Measurements from ENCODE around the gene CCDC186.
A peak's percentile ranks its signal among the peaks of the same experiment; 100 is the strongest.

Gene CCDC186

GRCh38 chr10:114173921-114174694 is at the start of gene CCDC186:
Gene CCDC186 (minus strand): TSS chr10:114174203. CDS start chr10:114163268, 10,935 bp downstream.
- H3K4me1 ChIP-seq (ENCODE audit: control insufficient read depth in 2 of 2, insufficient read depth in 2 of 2, low read length in 2 of 2): peaks cover 6 to 10% of the 10 kb centered on the region in 2 donors
- peak within 1 kb of the TSS; percentile 84 to 98 for H3K4me3 ChIP-seq (ENCODE audit: low read length in 2 of 2)
- H3K27ac ChIP-seq (ENCODE audit: low read depth in 2 of 2, low read length in 2 of 2): peak within 1 kb of the TSS; percentile 96 to 98
- no peaks in the 10 kb centered on the region for H3K36me3 ChIP-seq (ENCODE audit: control insufficient read depth in 2 of 2, insufficient read depth in 2 of 2, low read length in 2 of 2)
- no peaks in the 10 kb centered on the region for H3K27me3 ChIP-seq (ENCODE audit: control insufficient read depth in 2 of 2, insufficient read depth in 2 of 2, low read length in 2 of 2)
- H3K9ac ChIP-seq (ENCODE audit: low read depth in 1 of 2, low read length in 2 of 2): peak within 1 kb of the TSS; percentile 98 to 99
- H3K9me3 ChIP-seq (ENCODE audit: control insufficient read depth in 2 of 2, low read length in 2 of 2): no peaks in the 10 kb centered on the region

- Histone ChIP-seq H3K4me3 (ENCODE audit: low read length in 2 of 2) (no peak overlapping the region), H3K9ac (ENCODE audit: low read depth in 1 of 2, low read length in 2 of 2) (no peak overlapping the region), H3K36me3 (ENCODE audit: control insufficient read depth in 2 of 2, insufficient read depth in 2 of 2, low read length in 2 of 2) (no peaks in the 10 kb centered on the region), H3K27me3 (ENCODE audit: control insufficient read depth in 2 of 2, insufficient read depth in 2 of 2, low read length in 2 of 2) (peaks cover 4 to 9% of the 10 kb centered on the region in 2 donors), H3K27ac (ENCODE audit: low read depth in 2 of 2, low read length in 2 of 2) (no peak overlapping the region), H3K9me3 (ENCODE audit: control insufficient read depth in 2 of 2, low read length in 2 of 2) (no peaks in the 10 kb centered on the region), H3K4me1 (ENCODE audit: control insufficient read depth in 2 of 2, insufficient read depth in 2 of 2, low read length in 2 of 2) (no peaks in the 10 kb centered on the region)
These were observed 49.1 kb upstream of the CCDC186 start for GRCh38 chr10:114223066-114223465.

GRCh38 chr10:114221235-114221634 is 47.2 kb upstream of the CCDC186 start:
- no peak overlapping the region for H3K27ac ChIP-seq (ENCODE audit: low read depth in 2 of 2, low read length in 2 of 2)
- no peaks in the 10 kb centered on the region for H3K4me1 ChIP-seq (ENCODE audit: control insufficient read depth in 2 of 2, insufficient read depth in 2 of 2, low read length in 2 of 2)

DNA sequence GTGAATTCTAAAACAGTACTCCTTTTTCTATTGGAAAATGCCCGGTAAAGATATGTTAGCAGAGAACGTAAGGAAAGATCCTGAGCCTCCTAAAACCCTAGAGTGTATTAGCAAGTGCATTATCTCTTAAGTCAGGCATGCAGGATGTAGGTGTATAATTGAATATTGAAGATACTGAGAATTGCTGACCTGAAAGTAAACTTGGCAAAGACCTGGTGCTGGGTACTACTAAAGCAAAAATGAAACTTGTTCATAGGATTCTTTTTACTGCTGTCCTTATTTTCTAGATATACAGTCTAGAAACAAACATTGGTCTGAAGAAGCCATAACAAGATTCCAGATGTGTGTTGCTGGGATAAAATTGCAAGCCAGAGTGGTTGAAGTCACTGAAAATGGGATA is 46.3 kb upstream of the CCDC186 start:
- H3K9me3 ChIP-seq (ENCODE audit: control insufficient read depth in 2 of 2, low read length in 2 of 2): no peaks in the 10 kb centered on the region
- peaks cover 0 to 4% of the 10 kb centered on the region in 2 donors for H3K27me3 ChIP-seq (ENCODE audit: control insufficient read depth in 2 of 2, insufficient read depth in 2 of 2, low read length in 2 of 2)
- H3K4me3 ChIP-seq (ENCODE audit: low read length in 2 of 2): no peak overlapping the region
- H3K4me1 ChIP-seq (ENCODE audit: control insufficient read depth in 2 of 2, insufficient read depth in 2 of 2, low read length in 2 of 2): no peaks in the 10 kb centered on the region
- H3K36me3 ChIP-seq (ENCODE audit: control insufficient read depth in 2 of 2, insufficient read depth in 2 of 2, low read length in 2 of 2): no peaks in the 10 kb centered on the region
- no peak overlapping the region for H3K9ac ChIP-seq (ENCODE audit: low read depth in 1 of 2, low read length in 2 of 2)
- no peak overlapping the region for H3K27ac ChIP-seq (ENCODE audit: low read depth in 2 of 2, low read length in 2 of 2)

More at GRCh38 chr10:114221235-114221634, 47.2 kb upstream of the CCDC186 start:
- Histone ChIP-seq H3K36me3 (ENCODE audit: control insufficient read depth in 2 of 2, insufficient read depth in 2 of 2, low read length in 2 of 2) (no peaks in the 10 kb centered on the region), H3K27me3 (ENCODE audit: control insufficient read depth in 2 of 2, insufficient read depth in 2 of 2, low read length in 2 of 2) (peaks cover 0 to 4% of the 10 kb centered on the region in 2 donors), H3K4me3 (ENCODE audit: low read length in 2 of 2) (no peak overlapping the region), H3K9me3 (ENCODE audit: control insufficient read depth in 2 of 2, low read length in 2 of 2) (no peaks in the 10 kb centered on the region), H3K9ac (ENCODE audit: low read depth in 1 of 2, low read length in 2 of 2) (no peak overlapping the region)

DNA sequence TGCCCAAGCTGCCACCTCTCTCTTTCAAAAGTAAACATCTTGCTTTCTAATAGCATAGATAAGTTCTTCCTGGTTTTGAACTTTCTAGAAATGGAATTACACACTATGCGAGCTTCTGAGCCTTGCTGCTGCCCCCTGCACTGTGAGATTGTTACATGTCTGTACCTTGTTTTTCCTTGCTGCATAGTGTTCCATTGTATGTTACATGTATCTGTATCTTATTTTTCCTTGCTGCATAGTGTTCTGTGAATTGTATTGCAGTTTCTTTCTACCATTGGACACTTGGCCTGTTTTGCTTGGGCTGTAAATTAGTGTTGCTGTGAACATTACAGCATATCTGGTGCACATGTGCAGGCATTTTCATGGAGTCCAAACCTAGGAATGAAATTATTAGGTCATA is 41.0 kb upstream of the CCDC186 start:
- H3K9me3 ChIP-seq (ENCODE audit: control insufficient read depth in 2 of 2, low read length in 2 of 2): no peaks in the 10 kb centered on the region
- peaks cover 0 to 2% of the 10 kb centered on the region in 2 donors for H3K27me3 ChIP-seq (ENCODE audit: control insufficient read depth in 2 of 2, insufficient read depth in 2 of 2, low read length in 2 of 2)
- H3K4me3 ChIP-seq (ENCODE audit: low read length in 2 of 2): no peak overlapping the region
- no peaks in the 10 kb centered on the region for H3K36me3 ChIP-seq (ENCODE audit: control insufficient read depth in 2 of 2, insufficient read depth in 2 of 2, low read length in 2 of 2)
- H3K9ac ChIP-seq (ENCODE audit: low read depth in 1 of 2, low read length in 2 of 2): no peak overlapping the region
- H3K4me1 ChIP-seq (ENCODE audit: control insufficient read depth in 2 of 2, insufficient read depth in 2 of 2, low read length in 2 of 2): no peaks in the 10 kb centered on the region
- no peak overlapping the region for H3K27ac ChIP-seq (ENCODE audit: low read depth in 2 of 2, low read length in 2 of 2)

DNA sequence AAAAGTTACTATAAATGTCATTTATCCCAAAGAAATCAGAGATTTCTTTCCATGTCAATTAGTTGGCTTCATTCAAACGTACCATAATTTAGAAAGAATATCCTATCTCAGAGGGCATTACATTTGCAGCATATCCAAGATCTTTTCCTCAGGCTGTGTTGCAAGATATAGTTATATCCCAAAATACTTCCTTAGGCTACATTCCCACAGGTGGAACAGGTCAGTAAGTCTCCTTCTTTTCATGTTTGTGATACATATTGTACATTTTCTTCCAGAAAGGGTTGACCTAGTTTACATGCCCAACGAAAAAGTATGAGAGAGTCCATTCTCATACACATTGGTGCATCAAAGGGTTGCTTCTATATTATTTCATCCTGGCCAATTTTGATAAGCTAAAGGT is 38.1 kb upstream of the CCDC186 start:
- Histone ChIP-seq H3K4me1 (ENCODE audit: control insufficient read depth in 2 of 2, insufficient read depth in 2 of 2, low read length in 2 of 2) (no peaks in the 10 kb centered on the region), H3K27ac (ENCODE audit: low read depth in 2 of 2, low read length in 2 of 2) (no peak overlapping the region), H3K4me3 (ENCODE audit: low read length in 2 of 2) (no peak overlapping the region), H3K27me3 (ENCODE audit: control insufficient read depth in 2 of 2, insufficient read depth in 2 of 2, low read length in 2 of 2) (peaks cover 0 to 2% of the 10 kb centered on the region in 2 donors), H3K36me3 (ENCODE audit: control insufficient read depth in 2 of 2, insufficient read depth in 2 of 2, low read length in 2 of 2) (no peaks in the 10 kb centered on the region), H3K9me3 (ENCODE audit: control insufficient read depth in 2 of 2, low read length in 2 of 2) (no peaks in the 10 kb centered on the region), H3K9ac (ENCODE audit: low read depth in 1 of 2, low read length in 2 of 2) (no peak overlapping the region)

DNA sequence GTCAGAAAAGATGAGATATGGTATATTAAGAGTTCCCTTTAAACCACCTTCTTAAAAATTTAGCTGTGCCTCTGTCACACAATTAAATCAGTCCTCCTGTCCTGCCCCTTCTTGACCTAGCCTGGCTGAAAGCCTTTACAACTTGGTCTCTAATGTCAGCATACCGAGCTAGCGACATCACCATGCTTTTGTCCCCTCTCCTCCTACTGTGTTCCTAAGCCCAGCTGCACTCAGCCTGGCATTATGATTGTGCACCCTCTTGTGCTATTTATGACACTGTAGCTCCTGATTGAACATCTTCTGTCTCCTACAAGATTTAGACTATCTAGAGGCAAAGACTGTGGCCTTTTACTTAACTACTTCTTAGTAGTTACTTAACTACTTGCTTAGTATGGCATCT is 34.3 kb upstream of the CCDC186 start:
- Histone ChIP-seq H3K4me1 (ENCODE audit: control insufficient read depth in 2 of 2, insufficient read depth in 2 of 2, low read length in 2 of 2) (no peaks in the 10 kb centered on the region), H3K27me3 (ENCODE audit: control insufficient read depth in 2 of 2, insufficient read depth in 2 of 2, low read length in 2 of 2) (peaks cover 0 to 2% of the 10 kb centered on the region in 2 donors), H3K36me3 (ENCODE audit: control insufficient read depth in 2 of 2, insufficient read depth in 2 of 2, low read length in 2 of 2) (no peaks in the 10 kb centered on the region), H3K9me3 (ENCODE audit: control insufficient read depth in 2 of 2, low read length in 2 of 2) (no peaks in the 10 kb centered on the region), H3K27ac (ENCODE audit: low read depth in 2 of 2, low read length in 2 of 2) (no peak overlapping the region), H3K9ac (ENCODE audit: low read depth in 1 of 2, low read length in 2 of 2) (no peak overlapping the region), H3K4me3 (ENCODE audit: low read length in 2 of 2) (no peak overlapping the region)

DNA sequence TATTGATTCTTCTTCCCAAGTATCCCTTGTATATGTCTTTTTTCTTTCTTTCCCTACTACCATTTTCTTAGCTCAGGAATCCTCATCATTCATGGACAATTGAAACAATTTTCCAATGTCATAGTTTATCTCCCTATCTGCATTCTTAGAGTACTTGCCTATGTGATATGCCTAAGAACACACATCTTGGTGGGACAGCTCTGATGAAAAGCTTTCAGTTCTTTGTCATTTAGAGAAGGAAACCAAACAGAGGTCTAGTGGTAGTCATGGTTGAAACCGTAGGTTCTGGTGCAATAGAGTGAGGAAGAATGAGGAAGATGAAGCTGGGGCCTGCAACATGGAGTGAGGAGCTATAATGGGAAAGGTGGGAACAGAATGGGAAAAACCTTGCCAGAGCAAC is 33.3 kb upstream of the CCDC186 start:
- no peaks in the 10 kb centered on the region for H3K36me3 ChIP-seq (ENCODE audit: control insufficient read depth in 2 of 2, insufficient read depth in 2 of 2, low read length in 2 of 2)
- H3K27me3 ChIP-seq (ENCODE audit: control insufficient read depth in 2 of 2, insufficient read depth in 2 of 2, low read length in 2 of 2): peaks cover 0 to 2% of the 10 kb centered on the region in 2 donors
- H3K4me3 ChIP-seq (ENCODE audit: low read length in 2 of 2): no peak overlapping the region
- no peak overlapping the region for H3K9ac ChIP-seq (ENCODE audit: low read depth in 1 of 2, low read length in 2 of 2)
- no peaks in the 10 kb centered on the region for H3K4me1 ChIP-seq (ENCODE audit: control insufficient read depth in 2 of 2, insufficient read depth in 2 of 2, low read length in 2 of 2)
- H3K9me3 ChIP-seq (ENCODE audit: control insufficient read depth in 2 of 2, low read length in 2 of 2): no peaks in the 10 kb centered on the region
- H3K27ac ChIP-seq (ENCODE audit: low read depth in 2 of 2, low read length in 2 of 2): no peak overlapping the region

DNA sequence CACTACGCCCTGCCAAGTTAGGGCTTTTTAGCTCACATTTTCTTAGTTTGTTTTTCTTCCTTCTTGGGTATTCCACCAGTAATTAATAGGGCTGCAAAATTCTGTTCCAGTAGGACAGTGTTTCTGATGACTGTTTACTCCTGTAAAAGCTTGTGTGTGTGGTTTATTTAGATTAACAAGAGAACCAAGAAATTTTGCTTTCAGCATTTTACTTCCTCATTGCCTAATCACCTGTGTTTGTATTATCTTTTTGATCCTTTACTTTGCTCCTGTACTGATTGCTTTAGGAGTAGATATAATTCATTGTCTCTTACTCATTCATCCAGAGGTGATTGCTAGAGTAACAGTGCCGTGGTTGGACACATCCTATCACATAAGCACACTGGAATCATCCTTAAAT is 32.9 kb upstream of the CCDC186 start:
- no peaks in the 10 kb centered on the region for H3K9me3 ChIP-seq (ENCODE audit: control insufficient read depth in 2 of 2, low read length in 2 of 2)
- no peaks in the 10 kb centered on the region for H3K36me3 ChIP-seq (ENCODE audit: control insufficient read depth in 2 of 2, insufficient read depth in 2 of 2, low read length in 2 of 2)
- no peaks in the 10 kb centered on the region for H3K4me1 ChIP-seq (ENCODE audit: control insufficient read depth in 2 of 2, insufficient read depth in 2 of 2, low read length in 2 of 2)
- peaks cover 0 to 3% of the 10 kb centered on the region in 2 donors for H3K27me3 ChIP-seq (ENCODE audit: control insufficient read depth in 2 of 2, insufficient read depth in 2 of 2, low read length in 2 of 2)
- H3K27ac ChIP-seq (ENCODE audit: low read depth in 2 of 2, low read length in 2 of 2): no peak overlapping the region
- no peak overlapping the region for H3K4me3 ChIP-seq (ENCODE audit: low read length in 2 of 2)
- H3K9ac ChIP-seq (ENCODE audit: low read depth in 1 of 2, low read length in 2 of 2): no peak overlapping the region

DNA sequence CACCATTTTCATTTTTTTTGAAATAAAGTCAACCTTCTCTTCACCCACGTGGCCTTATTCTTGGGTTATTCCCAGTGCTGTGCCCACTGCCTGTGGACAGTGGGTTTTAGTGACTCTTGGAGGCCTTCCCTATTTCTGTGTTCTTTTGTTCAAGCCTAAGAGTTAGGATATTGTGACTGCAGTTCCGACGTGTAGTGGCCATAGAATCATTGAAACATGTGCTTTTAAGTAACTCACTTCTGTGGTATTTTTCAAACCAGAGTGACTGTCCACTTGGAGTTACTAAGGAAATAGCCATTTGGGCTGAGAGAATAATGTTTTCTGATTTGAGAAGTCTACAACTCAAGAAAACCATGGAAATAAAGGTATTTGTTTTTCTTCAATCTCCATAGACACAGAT is 28.8 kb upstream of the CCDC186 start:
- H3K36me3 ChIP-seq (ENCODE audit: control insufficient read depth in 2 of 2, insufficient read depth in 2 of 2, low read length in 2 of 2): no peaks in the 10 kb centered on the region
- no peak overlapping the region for H3K4me3 ChIP-seq (ENCODE audit: low read length in 2 of 2)
- peaks cover 0 to 2% of the 10 kb centered on the region in 2 donors for H3K27me3 ChIP-seq (ENCODE audit: control insufficient read depth in 2 of 2, insufficient read depth in 2 of 2, low read length in 2 of 2)
- no peaks in the 10 kb centered on the region for H3K9me3 ChIP-seq (ENCODE audit: control insufficient read depth in 2 of 2, low read length in 2 of 2)
- no peaks in the 10 kb centered on the region for H3K4me1 ChIP-seq (ENCODE audit: control insufficient read depth in 2 of 2, insufficient read depth in 2 of 2, low read length in 2 of 2)
- no peak overlapping the region for H3K27ac ChIP-seq (ENCODE audit: low read depth in 2 of 2, low read length in 2 of 2)
- no peak overlapping the region for H3K9ac ChIP-seq (ENCODE audit: low read depth in 1 of 2, low read length in 2 of 2)

All from mucosa of rectum (tissue), 2 donors.